IPS-20b (cell line): ENCODE results near the gene HTR3D.
A peak's percentile ranks its signal among the peaks of the same experiment; 100 is the strongest.

Experiments used
- H3K27ac ChIP-seq: one replicate; pipeline ENCODE4 v1.5.1; 2013; ENCODE audit warnings: low read length
- H3K27me3 ChIP-seq: 2 replicates; pipeline ENCODE4 v1.6.1; 2013; ENCODE audit warnings: mild to moderate bottlenecking, low read length, inconsistent platforms; ENCODE audit not compliant: insufficient read depth
- H3K36me3 ChIP-seq: 2 replicates; pipeline ENCODE4 v1.6.1; 2013; ENCODE audit warnings: low read depth, mild to moderate bottlenecking, inconsistent platforms, low read length, moderate library complexity; ENCODE audit not compliant: insufficient read depth
- H3K4me1 ChIP-seq: 2 replicates; pipeline ENCODE4 v1.6.1; 2013; ENCODE audit warnings: mild to moderate bottlenecking, control low read depth, inconsistent platforms, low read length, moderate library complexity; ENCODE audit not compliant: insufficient read depth
- H3K4me3 ChIP-seq: 2 replicates; pipeline ENCODE4 v1.5.1; 2013; ENCODE audit warnings: mild to moderate bottlenecking, low read length, inconsistent platforms
- H3K9ac ChIP-seq: 2 replicates; pipeline ENCODE4 v1.6.1; 2013; ENCODE audit warnings: low read depth, mild to moderate bottlenecking, inconsistent platforms, low read length, moderate library complexity
- H3K9me3 ChIP-seq: 2 replicates; pipeline ENCODE4 v1.6.1; 2013; ENCODE audit warnings: mild to moderate bottlenecking, low read depth, low read length, inconsistent platforms; ENCODE audit not compliant: insufficient read depth

HTR3D gene, protein sequence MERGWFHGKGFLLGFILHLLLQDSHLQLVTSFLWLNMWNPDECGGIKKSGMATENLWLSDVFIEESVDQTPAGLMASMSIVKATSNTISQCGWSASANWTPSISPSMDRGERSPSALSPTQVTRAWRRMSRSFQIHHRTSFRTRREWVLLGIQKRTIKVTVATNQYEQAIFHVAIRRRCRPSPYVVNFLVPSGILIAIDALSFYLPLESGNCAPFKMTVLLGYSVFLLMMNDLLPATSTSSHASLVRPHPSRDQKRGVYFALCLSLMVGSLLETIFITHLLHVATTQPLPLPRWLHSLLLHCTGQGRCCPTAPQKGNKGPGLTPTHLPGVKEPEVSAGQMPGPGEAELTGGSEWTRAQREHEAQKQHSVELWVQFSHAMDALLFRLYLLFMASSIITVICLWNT

GRCh38 chr3:184031187-184031792, at the start of gene HTR3D:
TSS of gene HTR3D (plus strand) at chr3:184031742. CDS start at chr3:184031742, 0 bp downstream.
- Histone ChIP-seq H3K4me3 (no peak within 1 kb of the TSS), H3K27me3 (no peaks in the 10 kb centered on the region), H3K27ac (no peak within 1 kb of the TSS), H3K9me3 (no peaks in the 10 kb centered on the region), H3K36me3 (no peaks in the 10 kb centered on the region), H3K4me1 (no peaks in the 10 kb centered on the region), H3K9ac (no peak within 1 kb of the TSS)

DNA sequence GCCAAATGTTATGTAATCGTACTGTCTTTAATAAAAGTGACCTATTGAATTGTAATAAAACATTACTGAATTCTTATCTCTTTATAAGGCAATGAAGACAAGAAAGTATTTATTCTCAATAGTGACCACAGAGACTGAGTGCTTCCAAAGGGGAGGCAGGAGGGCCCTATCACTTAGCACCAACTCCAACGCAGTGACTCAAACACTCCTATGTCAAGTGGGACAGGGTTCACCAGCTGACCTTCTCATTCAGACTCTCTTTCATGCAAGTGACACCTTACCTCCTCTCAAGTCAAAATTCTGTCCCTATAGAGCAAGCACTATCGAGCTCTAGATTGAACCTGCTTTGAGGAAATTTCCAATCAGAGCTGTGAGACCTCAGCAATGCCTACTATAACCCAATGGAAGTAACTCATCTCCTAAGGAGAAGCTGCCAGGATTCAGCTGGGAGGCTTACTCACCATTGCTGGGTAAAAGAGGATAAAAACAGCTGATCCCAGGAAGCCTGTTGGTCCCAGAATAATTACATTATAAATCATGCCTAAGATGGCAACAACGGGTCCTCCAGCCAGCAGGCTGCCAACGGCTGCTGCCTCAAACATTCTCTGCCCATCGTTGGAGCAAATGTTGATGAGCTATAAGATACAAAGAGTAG, 49.4 kb upstream of the HTR3D start:
- Histone ChIP-seq H3K27ac (no peak overlapping the region), H3K4me3 (no peak overlapping the region), H3K9ac (no peak overlapping the region), H3K27me3 (no peaks in the 10 kb centered on the region), H3K36me3 (peaks cover 58% of the 10 kb centered on the region), H3K4me1 (peaks cover 17% of the 10 kb centered on the region; the same call in 1 of the 2 replicates), H3K9me3 (no peaks in the 10 kb centered on the region)

DNA sequence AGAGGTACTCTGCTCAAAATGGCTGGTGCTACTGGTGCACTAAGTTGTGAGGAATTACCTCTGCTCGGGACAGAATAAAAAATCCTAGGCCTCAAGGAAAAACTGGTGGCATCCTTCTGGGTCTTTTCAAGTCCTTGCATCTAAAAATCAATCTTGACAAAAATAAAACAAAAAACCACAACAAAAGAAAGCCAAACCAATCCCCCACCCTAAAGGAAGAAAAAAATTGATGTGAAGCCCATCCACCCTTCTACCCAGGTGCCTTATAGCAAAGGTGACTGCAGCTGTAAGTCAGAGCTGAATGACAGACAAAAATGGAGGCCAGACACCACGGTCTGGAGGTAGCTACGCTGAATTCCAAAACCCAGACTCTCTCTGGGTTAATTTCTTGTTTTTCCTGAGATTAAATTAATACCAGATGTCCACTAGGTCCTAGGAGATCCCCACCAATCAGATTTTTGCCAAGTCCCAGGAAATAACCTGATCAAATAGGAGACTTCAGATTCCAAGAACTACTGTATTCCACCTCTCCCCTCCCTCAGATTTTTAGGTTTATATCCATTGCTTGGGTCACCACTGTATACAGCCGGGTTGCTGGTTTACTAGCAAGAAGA, 47.3 kb upstream of the HTR3D start:
- Histone ChIP-seq H3K4me1 (peaks cover 17% of the 10 kb centered on the region; the same call in 1 of the 2 replicates), H3K27me3 (no peaks in the 10 kb centered on the region), H3K27ac (no peak overlapping the region), H3K9ac (no peak overlapping the region), H3K9me3 (no peaks in the 10 kb centered on the region), H3K36me3 (peaks cover 68% of the 10 kb centered on the region), H3K4me3 (no peak overlapping the region)

- Histone ChIP-seq H3K9me3 (no peaks in the 10 kb centered on the region), H3K4me1 (peaks cover 17% of the 10 kb centered on the region; the same call in 1 of the 2 replicates), H3K27ac (no peak overlapping the region), H3K27me3 (no peaks in the 10 kb centered on the region), H3K9ac (0 out of 2 replicates have a peak overlapping the region, but pooled peaks have one; percentile 7), H3K4me3 (no peak overlapping the region), H3K36me3 (peaks cover 68% of the 10 kb centered on the region)
Observed at GRCh38 chr3:183984749-183985729, 46.5 kb upstream of the HTR3D start.

GRCh38 chr3:183987000-183987600, 44.4 kb upstream of the HTR3D start:
- H3K9me3 ChIP-seq, result no peaks in the 10 kb centered on the region
- peaks cover 55% of the 10 kb centered on the region for H3K36me3 ChIP-seq
- no peak overlapping the region for H3K27ac ChIP-seq
- H3K4me3 ChIP-seq, result no peak overlapping the region
- H3K9ac ChIP-seq, result no peak overlapping the region
- peaks cover 17% of the 10 kb centered on the region; the same call in 1 of the 2 replicates for H3K4me1 ChIP-seq
- H3K27me3 ChIP-seq, result no peaks in the 10 kb centered on the region

DNA sequence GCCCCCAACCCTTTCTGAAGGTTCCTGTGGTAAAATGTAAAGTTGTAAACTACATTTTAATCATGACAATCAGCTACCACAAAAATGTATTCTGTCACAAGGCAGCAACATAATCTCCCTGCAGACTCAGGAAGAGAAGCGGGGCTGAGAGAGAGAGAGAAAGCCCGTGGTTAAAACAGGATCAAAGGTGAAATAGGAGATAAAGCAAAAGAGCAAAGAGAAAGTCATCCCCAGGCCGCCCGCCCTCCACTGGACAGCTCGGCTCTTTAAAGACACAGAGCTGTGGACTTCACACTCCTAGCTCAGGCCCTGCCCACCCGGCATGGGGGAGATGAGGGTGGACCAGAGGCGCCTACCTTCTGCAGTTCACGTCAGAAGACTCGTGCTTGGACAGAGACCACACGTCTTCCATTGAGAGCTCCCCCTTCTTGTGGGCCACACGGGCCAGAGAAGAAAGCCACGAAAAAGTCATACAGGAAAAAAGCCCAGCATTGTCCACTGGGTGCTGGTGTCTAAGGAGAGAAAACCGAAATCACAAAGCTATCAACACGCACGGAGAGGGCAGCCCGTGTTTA, 43.2 kb upstream of the HTR3D start:
- peaks cover 43% of the 10 kb centered on the region for H3K36me3 ChIP-seq

DNA sequence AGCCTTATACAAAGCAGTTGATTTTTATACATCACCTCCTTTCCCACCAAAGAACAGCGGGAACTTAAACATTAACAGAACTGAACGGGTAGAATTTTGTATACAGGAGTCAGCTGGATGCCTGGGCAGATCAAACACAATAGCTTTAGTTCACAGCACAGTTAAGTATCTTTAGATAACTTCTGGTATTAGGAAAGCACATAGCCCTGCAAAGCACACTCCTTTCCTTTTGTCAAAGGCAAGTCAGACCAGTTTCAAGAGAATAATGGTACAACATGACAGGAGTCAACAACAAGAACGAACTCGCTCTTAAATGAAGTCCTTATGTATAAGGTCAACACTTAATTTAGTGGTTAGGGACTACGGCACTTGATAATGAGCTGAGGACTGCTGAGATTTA, 40.1 kb upstream of the HTR3D start:
- no peaks in the 10 kb centered on the region for H3K4me1 ChIP-seq
- H3K9ac ChIP-seq, result no peak overlapping the region
- no peaks in the 10 kb centered on the region for H3K9me3 ChIP-seq
- no peaks in the 10 kb centered on the region for H3K27me3 ChIP-seq
- H3K4me3 ChIP-seq, result no peak overlapping the region
- H3K36me3 ChIP-seq, result peaks cover 28% of the 10 kb centered on the region
- no peak overlapping the region for H3K27ac ChIP-seq

More for the DNA sequence above, 43.2 kb upstream of the HTR3D start:
- Histone ChIP-seq H3K27me3 (no peaks in the 10 kb centered on the region), H3K27ac (no peak overlapping the region), H3K9ac (no peak overlapping the region), H3K4me3 (no peak overlapping the region), H3K4me1 (peaks cover 17% of the 10 kb centered on the region; the same call in 1 of the 2 replicates), H3K9me3 (no peaks in the 10 kb centered on the region)

- Histone ChIP-seq H3K4me1 (no peaks in the 10 kb centered on the region), H3K27ac (no peak overlapping the region), H3K27me3 (no peaks in the 10 kb centered on the region), H3K36me3 (peaks cover 17% of the 10 kb centered on the region), H3K4me3 (no peak overlapping the region), H3K9ac (no peak overlapping the region), H3K9me3 (no peaks in the 10 kb centered on the region)
Observed at GRCh38 chr3:184001761-184002160, 29.8 kb upstream of the HTR3D start.

- Histone ChIP-seq H3K4me1 (no peaks in the 10 kb centered on the region), H3K27ac (no peak overlapping the region), H3K9ac (no peak overlapping the region), H3K36me3 (peaks cover 17% of the 10 kb centered on the region), H3K27me3 (no peaks in the 10 kb centered on the region), H3K4me3 (no peak overlapping the region), H3K9me3 (no peaks in the 10 kb centered on the region)
Observed at GRCh38 chr3:184002469-184002868, 29.1 kb upstream of the HTR3D start.

GRCh38 chr3:184003187-184003967, 28.2 kb upstream of the HTR3D start:
- H3K4me1 ChIP-seq, result no peaks in the 10 kb centered on the region
- H3K27ac ChIP-seq, result no peak overlapping the region
- no peak overlapping the region for H3K9ac ChIP-seq
- no peaks in the 10 kb centered on the region for H3K9me3 ChIP-seq
- H3K4me3 ChIP-seq, result no peak overlapping the region
- no peaks in the 10 kb centered on the region for H3K27me3 ChIP-seq
- peaks cover 24% of the 10 kb centered on the region for H3K36me3 ChIP-seq
